Endothelial cell of umbilical vein (primary cell): Measurements from ENCODE around the gene RBP5. TPM values are rescaled to one million over a fixed set of nuclear protein-coding genes. Genes with fewer than 3 reads are reported as not detected.

ENCODE experiments used
- BruUV-seq: library from RNA; stranded (reverse); fragments of 400-500 nt; replicated peaks from 2 replicates; lab custom pipeline; 2021; lab: Mats Ljungman, UMichigan
- CTCF ChIA-PET: fragments of 300-600, 350-600 bp; sonication (Branson Sonifier 250); formaldehyde crosslinking; loops from one replicate; lab custom pipeline; 2021; ENCODE audit warnings: antibody characterized with exemption, inconsistent platforms; lab: Charles Lee
- POLR2A ChIA-PET: fragments of 300-600, 350-600 bp; sonication (Branson Sonifier 250); formaldehyde crosslinking; loops from one replicate; lab custom pipeline; 2021; ENCODE audit warnings: antibody characterized with exemption, inconsistent platforms; lab: Charles Lee
- DNase-seq: peaks from one replicate; pipeline ENCODE4 v3.0.0-alpha.2; 2011; ENCODE audit warnings: low read depth, low spot score
- FAIRE-seq: peaks from 2 replicates; lab custom pipeline; 2011; peaks lifted over from hg19 to GRCh38; lab: Jason Lieb, UNC
- H2AFZ ChIP-seq: 2 replicates; pipeline ENCODE4 v1.6.0; 2012; ENCODE audit warnings: low read depth, low read length, control low read depth, inconsistent platforms
- H3K27ac ChIP-seq: 2 replicates; pipeline ENCODE4 v1.5.1; 2011; ENCODE audit warnings: low read depth, mild to moderate bottlenecking, control low read depth, low read length, moderate library complexity; ENCODE audit not compliant: insufficient read depth
- H3K27me3 ChIP-seq, 2 experiments: 2 replicates each; pipeline versions ENCODE4 v1.6.0 to v1.6.1; 2011; ENCODE audit warnings: low read length in 2 of 2, mixed read lengths in 1 of 2; ENCODE audit not compliant: control insufficient read depth in 2 of 2, insufficient read depth in 2 of 2
- H3K36me3 ChIP-seq, 2 experiments: 2 replicates in 1 of 2; 3 replicates in 1 of 2; pipeline ENCODE4 v1.5.1; 2011; ENCODE audit warnings: low read length in 2 of 2, mild to moderate bottlenecking in 1 of 2, moderate library complexity in 1 of 2; ENCODE audit not compliant: control insufficient read depth in 2 of 2, insufficient read depth in 2 of 2; ENCODE audit errors: extremely low read depth in 1 of 2
- H3K4me1 ChIP-seq: 3 replicates; pipeline ENCODE4 v1.5.1; 2011; ENCODE audit warnings: mild to moderate bottlenecking, low read length; ENCODE audit not compliant: control insufficient read depth, insufficient read depth; ENCODE audit errors: extremely low read depth
- H3K4me2 ChIP-seq: 2 replicates; pipeline ENCODE4 v1.6.1; 2011; ENCODE audit warnings: low read length, control low read depth, mixed read lengths; ENCODE audit not compliant: insufficient read depth
- H3K4me3 ChIP-seq, 3 experiments: fragments of 200-600 bp in 1 of 3; sonication (generic), shearing (Covaris generic) in 1 of 3; replicated peaks in 1 of 3; 2 replicates each; pipeline ENCODE4 v1.5.1; 2011 to 2016; ENCODE audit warnings: control low read depth in 3 of 3, low read length in 3 of 3, mild to moderate bottlenecking in 2 of 3, inconsistent platforms in 1 of 3, low read depth in 1 of 3, moderate library complexity in 1 of 3; ENCODE audit not compliant: insufficient read depth in 1 of 3
- H3K79me2 ChIP-seq: 2 replicates; pipeline ENCODE4 v1.6.0; 2012; ENCODE audit warnings: low read length, inconsistent platforms; ENCODE audit not compliant: control insufficient read depth, insufficient read depth
- H3K9ac ChIP-seq: replicated peaks from 2 replicates; pipeline ENCODE3; 2011; ENCODE audit warnings: low read length, control low read depth; ENCODE audit not compliant: insufficient read depth; ENCODE audit errors: extremely low read depth
- H3K9me1 ChIP-seq: replicated peaks from 3 replicates; pipeline ENCODE4 v1.6.0; 2011; ENCODE audit warnings: mild to moderate bottlenecking, low read length; ENCODE audit not compliant: control insufficient read depth, insufficient read depth; ENCODE audit errors: extremely low read depth
- H3K9me3 ChIP-seq: replicated peaks from 2 replicates; pipeline ENCODE4 v1.5.1; 2012; ENCODE audit warnings: low read length, inconsistent platforms; ENCODE audit not compliant: control insufficient read depth, insufficient read depth
- H4K20me1 ChIP-seq: replicated peaks from 2 replicates; pipeline ENCODE3; 2011; ENCODE audit warnings: mild to moderate bottlenecking, low read length; ENCODE audit not compliant: control insufficient read depth, insufficient read depth; ENCODE audit errors: extremely low read depth
- EZH2 ChIP-seq: IDR thresholded peaks from 2 replicates; pipeline ENCODE4 v1.6.1; 2012; ENCODE audit warnings: borderline replicate concordance, low read depth, mild to moderate bottlenecking, moderate library complexity, low read length, inconsistent platforms; ENCODE audit not compliant: severe bottlenecking
- FOS ChIP-seq: IDR thresholded peaks from 2 replicates; pipeline ENCODE4 v1.6.1; 2011; ENCODE audit warnings: mild to moderate bottlenecking, low read length, moderate library complexity, borderline replicate concordance; ENCODE audit not compliant: insufficient read depth
- GATA2 ChIP-seq: IDR thresholded peaks from 2 replicates; pipeline ENCODE4 v1.7.0; 2011; ENCODE audit warnings: low read depth, mild to moderate bottlenecking, moderate library complexity, mixed read lengths, low read length; ENCODE audit not compliant: insufficient read length, insufficient read depth
- JUN ChIP-seq: IDR thresholded peaks from 2 replicates; pipeline ENCODE4 v1.6.1; 2011; ENCODE audit warnings: borderline replicate concordance, low read depth; ENCODE audit not compliant: insufficient read length, insufficient read depth
- MYC ChIP-seq: IDR thresholded peaks from one replicate; pipeline ENCODE4 v1.6.1; 2011; ENCODE audit warnings: mild to moderate bottlenecking, low read depth, low read length
- POLR2A ChIP-seq: IDR thresholded peaks from 2 replicates; pipeline ENCODE4 v1.6.1; 2012; ENCODE audit warnings: low read depth, mild to moderate bottlenecking, control low read depth, low read length
- POLR2AphosphoS5 ChIP-seq: IDR thresholded peaks from 2 replicates; pipeline ENCODE4 v1.6.1; 2012; ENCODE audit warnings: low read depth, mild to moderate bottlenecking, control low read depth, low read length, moderate library complexity; ENCODE audit not compliant: insufficient read depth
- dilution Hi-C: fragments of 300-500 bp; cut with MboI; formaldehyde crosslinking; loops from one replicate; pipeline ENCODE4 v1.15.0; 2019; ENCODE audit warnings: low sequenced_read_pairs; ENCODE audit not compliant: extremely low pct_ligation_motif_present
- intact Hi-C: fragments of 100-400 bp; cut with micrococcal nuclease; formaldehyde crosslinking; loops from one replicate; pipeline ENCODE4 v1.10.0; 2022
- polyA plus RNA-seq, 4 experiments: library from polyadenylated mRNA; depleted of rRNA in 3 of 4; stranded (reverse) in 3 of 4; unstranded in 1 of 4; fragments of >200 nt; gene quantifications; 2 replicates each; pipeline versions ENCODE4 v1.2.1 to v1.2.3, GENCODE V29; 2011 to 2012; ENCODE audit warnings: missing spikeins in 1 of 4
- total RNA-seq: library from RNA; stranded (reverse); gene quantifications from 2 replicates; pipeline ENCODE4 v1.2.3, GENCODE V29; 2021
- TF ChIP-seq, protein P1 (sequence below): IDR thresholded peaks from 2 replicates; pipeline ENCODE4 v1.6.1; 2011; ENCODE audit not compliant: insufficient read depth, insufficient read length
- TF ChIP-seq, protein P2 (sequence below), 2 donors: IDR thresholded peaks; 1 replicate in 1 of 2; 2 replicates in 1 of 2; pipeline ENCODE4 v1.5.1; 2011; ENCODE audit warnings: low read length in 2 of 2, mild to moderate bottlenecking in 2 of 2, moderate library complexity in 2 of 2, control low read depth in 1 of 2, inconsistent platforms in 1 of 2, low read depth in 1 of 2; ENCODE audit not compliant: insufficient read depth in 1 of 2; ENCODE audit errors: extremely low read depth in 1 of 2

Gene RBP5
- total and polyA plus RNA-seq, 2 donors (not counting 3 experiments of a cell fraction or from before 2014, with no cell fraction given): 0.12 TPM; not detected in 1

GRCh38 chr12:7134396-7135166 lies 5.9 kb upstream of the RBP5 start:
- no peak overlapping the region for H3K4me3 ChIP-seq
- CTCF ChIA-PET: no interaction called here
- dilution Hi-C loops: no loop called here
- intact Hi-C loops: no loop called here
- FAIRE-seq: no peak
- H3K4me1 ChIP-seq: peaks cover 9% of the 10 kb centered on the region
- H3K4me2 ChIP-seq: no peak overlapping the region
- H3K9me3 ChIP-seq: no peaks in the 10 kb centered on the region
- TF ChIP-seq EZH2 (no peak), POLR2AphosphoS5 (no peak), GATA2 (no peak), POLR2A (no peak), FOS (no peak), MYC (no peak), JUN (no peak)
- TF ChIP-seq, protein P1, sequence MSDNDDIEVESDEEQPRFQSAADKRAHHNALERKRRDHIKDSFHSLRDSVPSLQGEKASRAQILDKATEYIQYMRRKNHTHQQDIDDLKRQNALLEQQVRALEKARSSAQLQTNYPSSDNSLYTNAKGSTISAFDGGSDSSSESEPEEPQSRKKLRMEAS: no peak
- TF ChIP-seq, protein P2, sequence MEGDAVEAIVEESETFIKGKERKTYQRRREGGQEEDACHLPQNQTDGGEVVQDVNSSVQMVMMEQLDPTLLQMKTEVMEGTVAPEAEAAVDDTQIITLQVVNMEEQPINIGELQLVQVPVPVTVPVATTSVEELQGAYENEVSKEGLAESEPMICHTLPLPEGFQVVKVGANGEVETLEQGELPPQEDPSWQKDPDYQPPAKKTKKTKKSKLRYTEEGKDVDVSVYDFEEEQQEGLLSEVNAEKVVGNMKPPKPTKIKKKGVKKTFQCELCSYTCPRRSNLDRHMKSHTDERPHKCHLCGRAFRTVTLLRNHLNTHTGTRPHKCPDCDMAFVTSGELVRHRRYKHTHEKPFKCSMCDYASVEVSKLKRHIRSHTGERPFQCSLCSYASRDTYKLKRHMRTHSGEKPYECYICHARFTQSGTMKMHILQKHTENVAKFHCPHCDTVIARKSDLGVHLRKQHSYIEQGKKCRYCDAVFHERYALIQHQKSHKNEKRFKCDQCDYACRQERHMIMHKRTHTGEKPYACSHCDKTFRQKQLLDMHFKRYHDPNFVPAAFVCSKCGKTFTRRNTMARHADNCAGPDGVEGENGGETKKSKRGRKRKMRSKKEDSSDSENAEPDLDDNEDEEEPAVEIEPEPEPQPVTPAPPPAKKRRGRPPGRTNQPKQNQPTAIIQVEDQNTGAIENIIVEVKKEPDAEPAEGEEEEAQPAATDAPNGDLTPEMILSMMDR (IDR thresholded peaks at IDR 0.05; ENCODE audit: extremely low read depth in 1 of 2, insufficient read depth in 1 of 2, low read depth in 1 of 2, low read length in 2 of 2): no peak
- POLR2A ChIA-PET: no interaction called here
- H3K36me3 ChIP-seq: peaks cover 7 to 10% of the 10 kb centered on the region in 2 experiments
- no peaks in the 10 kb centered on the region for H3K9me1 ChIP-seq
- H3K79me2 ChIP-seq: no peaks in the 10 kb centered on the region
- no peak overlapping the region for H3K27ac ChIP-seq
- H3K9ac ChIP-seq: no peak overlapping the region
- no peak for DNase-seq
- BruUV-seq: no TSS peak
- no peaks in the 10 kb centered on the region for H3K27me3 ChIP-seq
- no peak overlapping the region for H2AFZ ChIP-seq
- no peaks in the 10 kb centered on the region for H4K20me1 ChIP-seq
